DMS 273 (cell line): ENCODE data around the gene CXCR5.
"Not testable (repeated sequence)": the region's sequence is repeated elsewhere in the genome, so short reads cannot be mapped to it uniquely, and the experiment has no call there.

ENCODE experiments used
- DNase-seq: peaks from one replicate; lab custom pipeline; 2025; ENCODE audit not compliant: unreplicated experiment; lab: John Stamatoyannopoulos, UW

Gene CXCR5

DNA sequence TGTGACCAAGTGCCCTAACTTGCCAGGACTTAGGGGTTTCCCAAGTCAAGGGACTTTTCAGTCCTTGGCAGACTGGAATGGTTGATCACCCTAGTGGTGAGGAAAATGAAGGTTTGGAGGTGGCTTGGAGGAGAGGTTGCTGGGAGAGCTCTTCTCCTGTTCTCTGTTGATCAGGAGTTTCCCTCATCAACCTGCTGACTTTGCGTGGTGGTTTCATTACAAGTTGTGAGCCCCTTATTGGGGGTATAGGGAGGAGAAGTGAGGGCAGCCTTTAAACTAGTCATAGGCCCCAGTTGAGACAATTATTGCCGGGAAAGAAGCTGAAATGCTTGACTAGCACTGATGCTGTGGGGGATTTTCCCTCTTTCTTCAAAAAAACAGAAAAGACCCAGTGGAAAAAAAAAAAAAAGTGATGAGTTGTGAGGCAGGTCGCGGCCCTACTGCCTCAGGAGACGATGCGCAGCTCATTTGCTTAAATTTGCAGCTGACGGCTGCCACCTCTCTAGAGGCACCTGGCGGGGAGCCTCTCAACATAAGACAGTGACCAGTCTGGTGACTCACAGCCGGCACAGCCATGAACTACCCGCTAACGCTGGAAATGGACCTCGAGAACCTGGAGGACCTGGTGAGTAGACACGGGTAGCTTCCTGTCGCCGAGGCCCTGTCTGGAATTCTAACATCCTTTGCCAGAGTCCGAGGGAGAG is at the start of gene CXCR5:
CXCR5 (plus strand) TSS at position 525 of the 704 bp plus-strand sequence; CDS start at position 575, 50 bp downstream.
- DNase-seq: no peak

GRCh38 chr11:118834427-118835028 is 49.2 kb upstream of the CXCR5 start:
- no peak for DNase-seq

- DNase-seq: no peak
Observed at GRCh38 chr11:118837868-118838267, 45.8 kb upstream of the CXCR5 start.

- DNase-seq: no peak
Observed at GRCh38 chr11:118838905-118839553, 44.7 kb upstream of the CXCR5 start.

DNA sequence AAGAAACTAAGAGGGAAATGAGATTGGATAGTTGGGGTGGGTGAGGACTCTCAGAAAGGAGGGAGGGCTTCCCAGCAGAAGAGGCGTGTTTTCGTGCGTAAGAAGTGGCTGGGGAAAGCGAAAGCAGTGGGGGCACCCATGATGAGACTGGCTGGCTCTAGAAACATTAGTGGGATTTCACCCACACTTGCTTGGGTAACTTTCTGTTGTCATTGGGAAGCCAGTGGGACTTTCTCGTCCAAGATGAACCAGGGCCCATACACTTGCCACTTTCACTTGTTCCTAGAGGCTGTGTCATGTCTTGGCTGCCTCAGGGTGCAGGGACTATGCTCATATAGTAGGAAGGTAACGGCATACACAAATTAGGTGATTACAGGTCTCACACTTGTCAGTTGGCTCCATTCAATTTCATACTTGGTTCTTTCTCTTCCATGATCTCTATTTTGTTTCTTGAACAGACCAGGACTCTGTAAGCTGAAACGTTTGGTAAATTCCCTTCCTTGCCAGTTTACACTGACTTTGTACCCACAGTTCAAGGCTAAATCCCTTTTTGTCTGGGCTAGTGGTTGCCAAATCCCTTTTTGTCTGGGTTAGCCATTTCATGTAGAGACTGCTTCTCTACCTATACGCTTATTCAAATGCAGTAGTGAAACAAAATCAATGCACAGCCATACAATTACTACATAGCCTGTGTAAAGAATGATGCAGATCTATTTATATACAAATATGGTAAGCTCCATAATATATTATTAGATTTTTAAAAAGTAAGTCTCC is 42.0 kb upstream of the CXCR5 start:
- DNase-seq: no peak

GRCh38 chr11:118842369-118842768 is 41.3 kb upstream of the CXCR5 start:
- DNase-seq: no peak

DNA sequence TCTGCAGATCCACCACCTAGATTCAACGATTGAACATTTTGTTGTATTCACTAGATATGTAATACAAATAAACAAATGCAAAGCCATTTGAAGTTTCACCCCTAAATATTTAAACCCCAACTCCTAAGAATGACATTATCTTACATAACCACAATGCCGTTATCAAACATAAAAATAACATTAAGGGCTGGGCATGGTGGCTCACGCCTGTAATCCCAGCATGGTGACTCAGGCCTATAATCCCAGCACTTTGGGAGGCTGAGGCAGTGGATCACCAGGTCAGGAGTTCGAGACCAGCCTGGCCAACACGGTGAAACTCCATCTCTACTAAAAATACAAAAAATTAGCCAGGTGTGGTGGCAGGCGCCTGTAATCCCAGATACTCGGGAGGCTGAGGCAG is 40.8 kb upstream of the CXCR5 start:
- DNase-seq: not testable (repeated sequence)

DNA sequence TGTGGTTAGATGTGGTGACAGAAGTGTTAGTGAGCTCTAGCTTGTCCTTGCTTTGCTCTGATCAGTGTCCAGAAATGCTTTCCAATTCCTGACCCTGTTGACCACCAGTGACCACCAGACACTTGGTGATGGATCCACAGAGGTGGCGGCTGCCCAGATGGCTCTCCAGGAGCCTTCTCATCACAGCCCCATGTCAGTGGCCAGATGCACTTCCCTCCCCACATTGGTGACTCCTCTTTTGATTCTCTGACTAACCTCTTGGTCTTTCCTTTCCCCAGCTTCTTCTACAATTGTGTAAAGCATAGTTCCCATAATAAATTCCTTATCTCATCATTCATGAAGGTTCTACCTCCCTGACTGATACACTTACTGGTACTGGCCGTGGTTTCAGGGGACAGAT is 40.1 kb upstream of the CXCR5 start:
- no peak for DNase-seq

- no peak for DNase-seq
Observed at GRCh38 chr11:118845369-118845768, 38.3 kb upstream of the CXCR5 start.

DNA sequence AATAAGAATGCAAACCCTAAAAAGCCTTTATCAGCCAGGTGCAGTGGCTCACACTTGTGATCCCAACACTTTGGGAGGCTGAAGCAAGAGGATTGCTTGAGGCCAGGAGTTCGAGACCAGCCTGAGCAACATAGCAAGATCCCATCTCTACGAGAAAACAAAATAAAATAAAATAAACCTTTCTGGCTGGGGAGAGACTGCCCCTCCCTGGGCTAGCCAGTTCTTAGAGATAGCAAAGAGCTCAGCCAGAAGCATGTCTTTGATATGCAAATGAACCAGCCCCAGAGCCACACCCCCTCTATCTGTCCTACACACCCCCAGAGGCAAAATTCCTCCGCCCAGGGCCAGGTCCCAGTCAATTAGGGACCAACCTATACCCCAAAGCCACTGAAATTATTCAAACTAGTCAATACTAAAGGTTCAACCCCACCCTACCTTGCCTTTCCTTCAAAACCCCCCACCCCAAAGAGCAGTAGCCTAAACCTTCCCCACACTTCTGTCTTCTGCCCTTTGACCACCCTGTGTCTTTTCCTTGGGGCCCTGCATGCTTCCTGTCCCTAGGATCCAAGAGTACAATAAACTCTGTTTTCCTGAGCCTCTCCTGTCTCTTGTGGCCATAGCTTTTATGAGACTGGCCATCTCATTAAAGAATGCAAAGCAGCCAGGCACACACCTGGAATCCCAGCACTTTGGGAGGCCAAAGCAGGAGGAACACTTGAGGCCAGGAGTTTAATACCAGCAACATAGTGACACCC is 37.3 kb upstream of the CXCR5 start:
- no peak for DNase-seq

DNA sequence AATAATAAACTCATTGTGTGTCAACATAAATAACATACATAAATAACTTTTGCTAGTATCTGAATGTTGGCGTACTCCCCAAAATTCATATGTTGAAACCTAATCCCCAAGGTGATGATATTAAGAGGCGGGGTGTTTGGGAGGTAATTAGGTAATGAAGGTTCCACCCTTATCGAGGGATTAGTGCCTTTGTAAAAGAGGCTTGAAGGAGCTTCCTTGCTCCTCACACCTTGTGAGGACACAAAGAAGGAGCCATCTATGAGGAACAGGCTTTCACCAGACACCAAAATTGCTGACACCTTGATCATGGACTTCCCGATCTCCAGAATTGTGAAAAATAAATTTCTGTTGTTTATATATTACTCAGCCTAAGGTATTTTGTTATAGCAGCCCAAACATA is 33.9 kb upstream of the CXCR5 start:
- DNase-seq: no peak

DNA sequence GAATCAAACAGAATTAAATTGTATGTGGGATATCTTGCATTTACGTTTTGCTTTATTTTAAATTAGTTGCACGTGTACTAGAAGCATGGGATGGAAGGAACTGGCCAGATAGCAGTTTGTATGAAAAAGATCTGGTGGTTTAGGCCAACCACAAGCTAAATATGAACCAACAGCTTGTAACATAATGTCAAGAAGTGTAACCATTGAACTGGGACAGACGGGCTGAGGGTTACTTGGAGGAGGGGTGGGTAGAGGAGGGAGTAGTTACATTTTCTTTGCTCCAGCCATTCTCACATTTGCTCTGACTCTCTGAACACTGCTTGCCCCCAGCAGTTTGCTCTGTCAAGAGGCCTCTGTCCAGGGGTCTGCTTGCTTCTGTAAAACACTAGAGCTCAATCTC is 31.7 kb upstream of the CXCR5 start:
- no peak for DNase-seq

DNA sequence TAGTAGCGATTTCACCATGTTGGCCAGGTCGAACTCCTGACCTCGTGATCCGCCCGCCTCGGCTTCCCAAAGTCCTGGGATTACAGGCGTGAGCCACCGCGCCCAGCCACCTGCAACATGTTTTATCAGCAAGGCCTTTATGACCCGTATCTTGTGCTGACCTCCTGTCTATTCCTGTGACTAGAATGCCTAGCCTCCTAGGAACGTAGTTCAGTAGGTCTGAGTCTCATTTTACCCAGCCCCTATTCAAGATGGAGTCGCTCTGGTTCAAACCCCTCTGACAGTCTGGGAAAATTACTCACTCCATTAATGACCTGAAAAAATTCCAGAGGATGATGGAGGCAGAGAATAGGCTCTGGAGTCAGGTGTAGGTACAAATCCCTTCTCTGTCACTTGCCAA is 30.0 kb upstream of the CXCR5 start:
- DNase-seq: no peak

- no peak for DNase-seq
Observed at GRCh38 chr11:118856314-118856713, 27.4 kb upstream of the CXCR5 start.

DNA sequence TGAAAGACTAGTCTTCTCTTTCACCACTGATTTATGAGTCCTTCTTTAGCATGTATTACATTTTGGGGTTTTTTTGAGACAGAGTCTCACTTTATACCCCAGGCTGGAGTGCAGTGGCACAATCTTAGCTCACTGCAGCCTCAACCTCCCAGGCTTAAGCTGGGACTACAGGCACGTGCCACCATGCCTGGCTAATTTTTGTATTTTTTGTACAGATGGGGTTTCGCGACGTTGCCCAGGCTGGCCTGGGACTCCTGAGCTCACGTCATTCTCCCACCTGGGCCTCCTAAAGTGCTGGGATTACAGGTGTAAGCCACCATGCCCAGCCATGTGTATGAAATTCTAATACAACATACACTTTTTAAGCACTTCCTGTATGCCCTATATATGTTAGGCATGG is 26.3 kb upstream of the CXCR5 start:
- no peak for DNase-seq

DNA sequence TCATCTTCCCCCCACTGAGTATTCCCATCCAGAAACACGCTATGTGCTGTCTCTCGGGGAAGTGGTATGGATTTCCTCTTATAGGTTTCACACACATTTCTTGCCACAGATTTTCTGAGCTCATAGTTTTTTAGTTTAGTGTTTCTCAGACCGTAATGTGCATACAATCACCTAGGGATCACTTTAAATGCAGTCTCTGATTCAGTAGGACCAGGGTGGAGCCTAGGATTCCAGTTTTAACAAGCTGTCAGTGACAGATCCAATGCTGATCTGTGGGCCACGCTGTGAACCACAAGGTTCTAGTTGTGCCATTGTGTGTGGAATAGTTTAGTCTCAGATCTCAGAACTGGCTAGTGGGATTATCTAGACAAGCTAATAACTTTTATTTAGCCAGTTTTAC is 23.7 kb upstream of the CXCR5 start:
- no peak for DNase-seq

DNA sequence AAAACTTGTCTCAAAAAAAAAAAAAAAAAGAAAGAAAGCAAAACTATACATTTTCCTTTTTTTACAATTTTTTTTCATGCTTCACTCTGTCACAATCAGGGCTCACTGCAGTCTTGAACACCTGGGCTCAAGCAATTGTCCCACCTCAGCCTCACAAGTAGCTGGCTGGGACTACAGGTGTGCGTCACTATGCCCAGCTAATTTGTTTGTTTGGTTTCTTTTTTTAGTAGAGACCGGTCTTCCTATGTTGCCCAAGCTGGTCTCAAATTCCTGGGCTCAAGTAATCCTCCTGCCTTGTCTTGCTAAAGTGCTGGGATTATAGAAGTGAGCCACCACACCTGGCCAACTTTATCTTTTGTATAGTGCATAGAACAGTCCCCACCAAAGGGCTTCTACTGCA is 15.0 kb upstream of the CXCR5 start:
- no peak for DNase-seq

GRCh38 chr11:118870396-118871343 is 13.0 kb upstream of the CXCR5 start:
- DNase-seq: no peak

GRCh38 chr11:118872403-118872821 is 11.3 kb upstream of the CXCR5 start:
- DNase-seq: no peak

DNA sequence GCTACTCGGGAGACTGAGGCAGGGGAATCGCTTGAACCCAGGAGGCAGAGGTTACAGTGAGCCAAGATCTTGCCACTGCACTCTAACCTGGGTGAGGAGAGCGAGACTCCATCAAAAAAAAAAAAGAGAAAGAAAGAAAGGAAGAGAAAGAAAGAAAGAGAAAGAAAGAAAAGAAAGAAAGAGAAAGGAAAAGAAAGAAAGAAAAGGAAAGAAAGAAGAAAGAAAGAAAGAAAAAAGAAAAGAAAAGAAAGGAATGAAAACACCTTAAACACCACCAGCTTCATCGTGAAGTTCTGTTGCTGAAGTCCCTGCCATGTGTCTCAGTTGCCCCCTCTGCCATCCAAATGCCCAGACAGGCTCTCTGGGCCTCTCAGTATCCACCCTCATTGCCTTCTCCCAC is 9.9 kb upstream of the CXCR5 start:
- DNase-seq: no peak
